ENCODE data around the gene MAGEA9. TPM values are rescaled to one million over a fixed set of nuclear protein-coding genes. Genes with fewer than 3 reads are reported as not detected.

The MAGEA9 gene
- total RNA-seq, 1 experiment from 2014 or later = not detected

- H3K4me1 ChIP-seq (ENCODE audit: control insufficient read depth, insufficient read depth, low read length) = no peaks in the 10 kb centered on the region
- H3K27ac ChIP-seq (ENCODE audit: low read length) = no peak overlapping the region
- in situ Hi-C loops (cut with HindIII; ENCODE audit: low pct_unique_long_range_greater_than_20kb, low sequenced_read_pairs) = no loop called here
- no peak for DNase-seq (ENCODE audit: low read depth, low spot score)
- ChIA-PET CTCF (no interaction called here), POLR2A (no interaction called here)
- no peak for TF ChIP-seq CTCF (IDR thresholded peaks at IDR 0.05)
- no peak for TF ChIP-seq TCF7L2 (IDR thresholded peaks at IDR 0.05; ENCODE audit: low read depth, low read length)
- TF ChIP-seq REST (IDR thresholded peaks at IDR 0.05; ENCODE audit: insufficient read depth in 1 of 2, low read depth in 2 of 2, low read length in 1 of 2) = no peak
- no peak for TF ChIP-seq POLR2AphosphoS5 (IDR thresholded peaks at IDR 0.05; ENCODE audit: low read depth, low read length)
- TF ChIP-seq SIN3A (IDR thresholded peaks at IDR 0.05; ENCODE audit: borderline replicate concordance, insufficient read depth, low read depth, low read length) = no peak
- intact Hi-C loops (cut with micrococcal nuclease; ENCODE audit: unreplicated experiment) = no loop called here
- H3K4me3 ChIP-seq (ENCODE audit: low read depth in 2 of 2, low read length in 2 of 2) = no peak overlapping the region
- no peaks in the 10 kb centered on the region for H3K36me3 ChIP-seq (ENCODE audit: control insufficient read depth, insufficient read depth, low read length)
- H3K27me3 ChIP-seq (ENCODE audit: control insufficient read depth, insufficient read depth, low read length) = no peaks in the 10 kb centered on the region
- no TSS peak for BruUV-seq (replicated peaks)
- no peaks in the 10 kb centered on the region for H3K9me3 ChIP-seq (ENCODE audit: control insufficient read depth, insufficient read depth, low read depth, low read length)
- no peak for ATAC-seq
Observed at GRCh38 chrX:149804102-149804501, 22.4 kb downstream of the MAGEA9 start.

- no peak for DNase-seq (ENCODE audit: low read depth, low spot score)
- ChIA-PET CTCF (no interaction called here), POLR2A (no interaction called here)
- no TSS peak for BruUV-seq (replicated peaks)
- H3K27me3 ChIP-seq (ENCODE audit: control insufficient read depth, insufficient read depth, low read length) = peaks cover 3% of the 10 kb centered on the region
- TF ChIP-seq TCF7L2 (IDR thresholded peaks at IDR 0.05; ENCODE audit: low read depth, low read length) = no peak
- no peak for TF ChIP-seq POLR2AphosphoS5 (IDR thresholded peaks at IDR 0.05; ENCODE audit: low read depth, low read length)
- no peak for TF ChIP-seq REST (IDR thresholded peaks at IDR 0.05; ENCODE audit: insufficient read depth in 1 of 2, low read depth in 2 of 2, low read length in 1 of 2)
- no peak for TF ChIP-seq SIN3A (IDR thresholded peaks at IDR 0.05; ENCODE audit: borderline replicate concordance, insufficient read depth, low read depth, low read length)
- TF ChIP-seq CTCF (IDR thresholded peaks at IDR 0.05) = no peak
- no peaks in the 10 kb centered on the region for H3K4me1 ChIP-seq (ENCODE audit: control insufficient read depth, insufficient read depth, low read length)
- no peaks in the 10 kb centered on the region for H3K9me3 ChIP-seq (ENCODE audit: control insufficient read depth, insufficient read depth, low read depth, low read length)
- in situ Hi-C loops (cut with HindIII; ENCODE audit: low pct_unique_long_range_greater_than_20kb, low sequenced_read_pairs) = no loop called here
- no peak overlapping the region for H3K4me3 ChIP-seq (ENCODE audit: low read depth in 2 of 2, low read length in 2 of 2)
- no peak overlapping the region for H3K27ac ChIP-seq (ENCODE audit: low read length)
- intact Hi-C loops (cut with micrococcal nuclease; ENCODE audit: unreplicated experiment) = no loop called here
- H3K36me3 ChIP-seq (ENCODE audit: control insufficient read depth, insufficient read depth, low read length) = no peaks in the 10 kb centered on the region
- no peak for ATAC-seq
Observed at GRCh38 chrX:149807747-149808458, 26.2 kb downstream of the MAGEA9 start.

All from Panc1 (cell line).